RKO (cell line): ENCODE measurements around the gene ZSCAN22.
"Not testable (repeated sequence)": the region's sequence is repeated elsewhere in the genome, so short reads cannot be mapped to it uniquely, and the experiment has no call there.

ENCODE experiments used
- DNase-seq: peaks from one replicate; pipeline ENCODE4 v3.0.0-alpha.2; 2016; ENCODE audit warnings: low spot score

The ZSCAN22 gene

DNA sequence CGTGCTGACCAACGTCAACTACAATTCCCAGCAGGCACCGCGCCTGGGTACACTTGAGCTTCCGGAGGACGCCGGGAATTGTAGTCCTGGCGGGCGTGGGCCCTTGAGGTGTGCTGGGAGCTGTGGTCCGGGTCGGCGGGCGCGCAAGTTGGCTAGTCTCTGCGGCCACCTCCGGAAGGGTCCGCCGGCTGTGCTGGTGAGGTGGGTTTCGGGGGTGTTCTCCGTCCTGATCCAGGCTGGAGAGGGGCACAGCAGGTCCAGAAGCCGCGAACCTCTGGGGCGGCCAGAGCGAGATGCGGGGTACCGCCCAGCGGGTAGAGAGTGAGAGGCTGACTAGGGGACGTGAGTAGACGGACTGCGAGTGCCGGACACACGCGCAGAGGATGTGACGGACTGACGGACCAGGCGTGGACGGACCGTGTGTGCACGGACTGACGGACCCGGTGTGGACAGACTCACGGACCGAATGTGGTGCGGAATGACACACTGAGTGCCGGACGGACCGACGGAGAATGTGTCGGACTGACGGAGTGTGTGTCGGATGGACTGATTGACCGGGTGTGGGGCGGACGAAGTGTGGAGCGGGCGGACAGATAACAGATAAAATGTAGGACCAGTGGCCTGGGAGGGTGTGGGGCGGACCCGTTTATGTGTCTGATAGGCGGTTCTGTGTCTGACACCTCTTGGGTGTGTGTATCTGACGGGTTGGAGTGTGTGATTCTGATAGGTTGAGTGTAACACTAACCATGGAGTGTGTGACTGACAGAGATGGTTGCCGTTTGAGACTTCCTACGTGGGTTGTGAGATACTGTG, at the start of gene ZSCAN22:
ZSCAN22 (plus strand) TSS at position 81 of the 813 bp plus-strand sequence. CDS start 7,809 bp downstream, outside the sequence.
- DNase-seq = peak; percentile 97

DNA sequence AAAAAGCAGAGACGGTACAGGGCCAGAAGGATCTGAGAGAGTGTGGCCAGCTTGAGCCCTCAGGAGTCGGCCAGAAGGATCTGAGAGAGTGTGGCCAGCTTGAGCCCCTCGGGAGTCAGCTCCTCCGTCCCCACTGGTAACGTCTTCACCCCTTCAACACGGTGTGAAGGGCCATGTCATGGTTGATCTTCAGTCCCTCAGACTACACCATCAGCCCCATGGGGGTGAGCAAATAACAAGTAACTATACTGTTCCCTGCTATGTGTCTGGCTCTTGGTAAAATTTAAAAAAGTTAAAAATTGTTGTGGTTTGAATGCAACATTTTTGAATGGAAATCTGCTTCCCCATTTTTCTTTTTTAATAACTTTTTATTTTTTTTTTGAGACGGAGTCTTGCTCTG, 49.6 kb upstream of the ZSCAN22 start:
- DNase-seq = no peak

GRCh38 chr19:58277748-58278540, 48.9 kb upstream of the ZSCAN22 start:
- no peak for DNase-seq

DNA sequence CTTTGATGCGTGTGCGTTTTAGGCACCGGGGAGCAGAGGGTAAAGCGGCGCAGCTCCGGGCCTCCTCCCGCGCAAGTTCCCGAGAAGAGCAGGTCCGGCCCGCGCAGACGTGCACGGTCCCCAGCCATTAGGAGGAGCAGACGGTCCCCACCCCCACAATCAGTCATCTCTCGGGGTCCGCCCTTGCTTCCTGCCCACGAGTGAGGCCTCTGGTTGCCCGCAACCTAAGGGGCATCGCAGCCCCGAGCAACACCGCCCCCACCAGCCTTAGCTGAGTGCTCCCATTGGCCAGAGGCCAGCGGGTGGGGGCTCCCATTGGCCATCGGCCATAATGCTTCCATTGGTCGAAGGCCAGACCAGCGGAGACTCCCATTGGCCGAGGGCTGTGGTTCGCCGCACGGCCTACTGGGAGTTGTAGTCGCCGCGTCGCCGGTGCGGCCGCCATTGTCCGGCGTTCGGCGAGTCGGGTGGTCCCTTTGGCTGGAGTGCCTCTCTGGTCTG, 48.2 kb upstream of the ZSCAN22 start, which contains the start of gene ZNF8:
ZNF8 (plus strand) TSS at position 415 of the 501 bp plus-strand sequence. CDS start 127 bp downstream, outside the sequence.
- peak; percentile 94 for DNase-seq

GRCh38 chr19:58279042-58279924, 47.5 kb upstream of the ZSCAN22 start:
- DNase-seq = peak; percentile 60

DNA sequence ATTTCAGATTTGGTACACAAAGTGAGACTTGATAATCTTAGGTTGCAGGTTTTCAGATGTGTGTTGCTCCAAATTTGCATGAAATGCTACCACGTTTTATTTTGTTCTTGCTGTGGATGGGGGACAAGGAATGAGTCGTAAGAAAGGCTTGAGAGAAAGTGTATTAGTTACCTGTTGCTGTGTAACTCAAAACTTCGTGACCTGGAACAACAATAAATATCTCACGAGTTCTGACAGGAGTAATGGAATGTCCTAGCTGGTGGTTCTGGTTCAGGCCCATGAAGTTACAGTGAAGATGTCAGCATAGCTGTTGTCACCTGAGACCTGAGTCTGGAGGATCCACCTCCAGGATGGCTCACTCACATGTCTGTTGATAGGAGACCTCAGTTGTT, 46.9 kb upstream of the ZSCAN22 start:
- DNase-seq = no peak

DNA sequence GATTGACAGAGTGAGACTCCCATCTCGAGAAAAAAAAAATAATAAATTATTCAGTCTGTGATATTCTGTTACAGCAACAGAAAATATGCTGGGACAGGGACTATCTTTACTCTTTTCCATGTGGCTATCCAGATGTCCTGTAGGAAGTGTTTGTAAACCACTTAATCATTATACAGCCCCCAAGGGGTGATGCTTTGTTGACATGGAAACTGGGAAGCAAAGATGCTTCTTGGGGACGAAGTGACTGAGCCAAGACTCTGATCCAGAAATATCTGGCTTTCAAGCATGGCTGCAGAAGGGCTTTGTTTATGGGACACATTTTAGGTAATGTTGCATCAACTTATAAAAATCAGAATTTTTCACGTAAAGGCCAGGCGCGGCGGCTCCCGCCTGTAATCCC, 42.6 kb upstream of the ZSCAN22 start:
- DNase-seq = no peak

DNA sequence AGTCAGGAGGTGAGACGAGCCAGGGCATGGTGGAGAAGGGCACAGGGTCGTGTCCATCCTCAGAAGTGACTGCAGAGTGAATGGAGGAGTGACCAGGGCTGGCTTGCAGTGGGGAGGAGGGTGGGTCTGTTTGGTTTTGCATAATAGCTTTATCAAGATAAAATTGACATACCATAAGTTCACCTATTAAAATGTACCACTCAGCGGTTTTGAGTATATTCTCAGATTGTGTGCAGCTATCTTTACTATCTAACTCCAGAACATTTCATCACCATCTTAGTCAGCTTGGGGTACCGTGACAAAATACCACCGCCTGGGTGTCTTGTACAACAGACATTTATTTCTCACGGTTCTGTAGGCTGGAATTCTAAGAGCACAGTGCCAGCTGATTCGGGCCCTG, 34.9 kb upstream of the ZSCAN22 start:
- DNase-seq = no peak

DNA sequence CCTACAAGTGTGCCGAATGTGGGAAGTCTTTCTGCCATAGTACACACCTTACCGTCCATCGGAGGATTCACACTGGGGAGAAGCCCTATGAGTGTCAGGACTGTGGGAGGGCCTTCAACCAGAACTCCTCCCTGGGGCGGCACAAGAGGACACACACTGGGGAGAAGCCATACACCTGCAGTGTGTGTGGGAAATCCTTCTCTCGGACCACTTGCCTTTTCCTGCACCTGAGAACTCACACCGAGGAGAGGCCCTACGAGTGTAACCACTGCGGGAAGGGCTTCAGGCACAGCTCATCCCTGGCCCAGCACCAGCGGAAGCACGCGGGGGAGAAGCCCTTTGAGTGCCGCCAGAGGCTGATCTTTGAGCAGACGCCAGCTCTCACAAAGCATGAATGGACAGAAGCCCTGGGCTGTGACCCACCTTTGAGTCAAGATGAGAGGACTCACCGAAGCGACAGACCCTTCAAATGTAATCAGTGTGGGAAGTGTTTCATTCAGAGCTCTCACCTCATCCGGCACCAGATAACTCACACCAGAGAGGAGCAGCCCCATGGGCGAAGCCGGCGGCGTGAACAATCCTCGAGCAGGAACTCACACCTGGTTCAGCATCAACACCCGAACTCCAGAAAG, 31.9 kb upstream of the ZSCAN22 start:
- DNase-seq = no peak

DNA sequence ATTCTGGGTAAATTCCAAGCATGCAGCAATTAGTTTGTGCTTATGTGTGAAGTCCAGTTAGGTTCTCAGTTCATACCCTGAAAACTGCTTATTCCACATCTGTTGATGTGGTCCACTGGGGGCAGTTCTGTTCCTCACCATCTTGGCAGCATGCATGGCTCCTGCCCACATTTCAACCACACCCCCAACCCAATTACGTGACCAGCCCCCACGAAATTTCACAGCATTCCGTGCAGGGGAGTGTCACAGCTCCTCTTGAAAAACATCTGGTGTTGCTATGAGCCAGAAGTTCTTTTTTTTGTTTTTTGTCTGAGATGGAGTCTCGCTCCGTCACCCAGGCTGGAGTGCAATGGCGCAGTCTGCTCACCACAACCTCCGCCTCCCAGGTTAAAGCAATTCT, 30.7 kb upstream of the ZSCAN22 start:
- no peak for DNase-seq

DNA sequence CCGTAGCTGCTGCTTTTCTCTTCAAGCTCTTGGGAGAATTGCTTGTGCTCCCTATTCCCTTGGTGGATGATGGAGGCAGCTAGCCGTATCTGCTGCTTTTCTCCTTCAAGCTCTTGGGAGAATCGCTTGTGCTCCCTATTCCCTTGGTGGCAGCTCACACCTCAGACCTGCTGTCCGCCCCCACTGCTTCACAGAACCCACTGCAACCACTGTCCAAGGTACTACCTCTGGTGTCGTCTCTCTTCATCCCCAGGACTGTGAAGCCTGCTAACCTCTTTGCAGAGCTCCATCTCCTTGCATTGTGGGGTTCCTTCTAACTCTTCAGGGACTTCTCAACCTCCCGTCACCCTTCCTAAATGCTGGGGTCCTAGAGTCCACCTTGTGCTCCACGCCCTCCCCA, 26.2 kb upstream of the ZSCAN22 start:
- no peak for DNase-seq

- DNase-seq = no peak
Measured at GRCh38 chr19:58304255-58304654, 22.5 kb upstream of the ZSCAN22 start.

DNA sequence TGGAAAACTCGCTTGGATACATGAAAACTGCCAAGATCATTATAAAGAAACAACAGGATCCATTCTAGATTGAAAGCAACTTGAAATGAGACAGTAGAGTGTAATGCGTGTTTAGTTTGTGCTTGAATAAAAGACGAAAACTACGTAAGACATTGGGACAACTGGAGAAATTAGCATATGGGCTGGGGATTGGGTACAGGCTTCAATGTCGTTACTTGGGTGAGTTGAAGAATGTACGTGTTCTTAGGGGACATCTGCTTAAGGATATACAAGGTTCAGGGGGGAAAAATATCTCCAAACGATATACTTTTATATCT, 22.1 kb upstream of the ZSCAN22 start:
- no peak for DNase-seq

- DNase-seq = peak; percentile 98
Measured at GRCh38 chr19:58305065-58305931, 21.5 kb upstream of the ZSCAN22 start, which contains the start of gene ERVK3-1. Gene ERVK3-1, plus strand, starts transcription at chr19:58305377. Its CDS starts 6,792 bp downstream, at chr19:58312169.

DNA sequence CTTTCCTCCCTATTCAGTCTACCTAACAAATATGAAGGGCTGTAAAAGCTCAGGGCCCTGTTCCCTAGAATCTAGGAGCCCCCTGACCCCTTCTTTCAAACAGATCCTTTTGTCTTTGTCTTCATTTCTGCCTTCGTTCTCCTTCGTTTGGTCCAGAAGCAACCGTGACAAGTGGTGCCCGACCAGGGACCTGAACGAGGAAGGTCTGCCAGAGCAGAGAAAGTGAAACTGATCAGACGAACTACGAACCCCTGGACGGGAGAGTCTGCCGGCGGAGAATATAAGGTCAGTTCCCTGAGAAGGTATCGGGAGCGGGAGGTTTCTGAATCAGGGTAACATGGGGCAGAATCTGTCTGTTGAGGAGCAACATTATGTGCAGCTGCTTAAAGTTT, 20.9 kb upstream of the ZSCAN22 start:
- DNase-seq = peak; percentile 34

DNA sequence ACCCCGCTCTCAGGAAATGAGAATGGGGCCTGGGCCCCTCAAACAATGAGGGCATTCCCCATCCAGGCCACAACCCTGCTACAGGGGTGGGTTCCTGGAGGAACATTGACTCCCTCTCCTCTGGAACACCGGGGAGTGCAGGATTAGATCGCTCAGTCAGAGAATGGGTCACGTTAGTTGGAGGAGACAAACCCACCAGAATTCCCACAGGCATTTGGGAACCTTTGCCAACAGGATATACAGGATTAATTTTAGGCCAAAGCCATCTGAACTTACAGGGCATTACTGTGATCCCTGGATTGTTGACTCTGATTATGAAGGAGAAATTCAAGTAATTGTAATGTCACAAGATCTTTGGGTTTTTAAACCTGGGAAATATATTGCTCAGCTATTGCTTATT, 19.1 kb upstream of the ZSCAN22 start:
- DNase-seq = no peak

GRCh38 chr19:58310685-58311084, 16.1 kb upstream of the ZSCAN22 start:
- not testable (repeated sequence) for DNase-seq

- no peak for DNase-seq
Measured at GRCh38 chr19:58311345-58311865, 15.4 kb upstream of the ZSCAN22 start.

- DNase-seq = no peak
Measured at GRCh38 chr19:58315580-58315979, 11.2 kb upstream of the ZSCAN22 start.

DNA sequence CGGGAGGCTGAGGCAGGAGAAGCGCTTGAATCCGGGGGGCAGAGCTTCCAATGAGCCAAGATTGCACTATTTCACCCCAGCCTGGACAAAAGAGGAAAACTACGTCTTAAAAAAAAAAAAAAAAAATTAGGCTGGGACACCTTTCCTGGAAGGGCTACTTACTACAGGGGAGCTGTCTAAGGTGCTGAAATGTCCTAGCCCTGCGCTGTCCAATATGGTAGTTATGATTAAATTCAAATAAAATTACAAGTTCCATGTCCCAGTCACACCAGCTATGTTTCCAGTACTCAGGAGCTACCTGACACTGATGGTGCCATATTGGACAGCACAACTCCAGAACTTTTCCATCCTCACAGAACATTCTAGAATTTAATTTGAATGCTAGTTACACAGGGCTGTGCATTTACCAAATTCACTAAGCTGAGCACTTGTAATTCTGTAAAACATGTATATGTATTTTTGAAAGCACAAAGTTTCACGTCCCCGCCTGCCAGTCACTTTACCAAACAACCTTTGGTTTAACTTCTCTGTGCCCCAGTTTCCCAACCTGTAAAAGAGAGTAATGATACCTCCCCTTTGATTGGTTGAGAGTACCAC, 9.2 kb upstream of the ZSCAN22 start:
- DNase-seq = peak; percentile 70
